Activated T-helper 1 cell treated with anti-CD3 and anti-CD28 coated beads, Interleukin-2, amount 50 U/mL, for 16 hours (primary cell): ENCODE data around the gene GHDC.
"Not testable (repeated sequence)": the region's sequence is repeated elsewhere in the genome, so short reads cannot be mapped to it uniquely, and the experiment has no call there.

ENCODE experiments used
- DNase-seq, 2 donors: peaks; one replicate each; pipeline ENCODE4 v3.0.0-alpha.2; 2020; ENCODE audit warnings: low read depth in 1 of 2, low spot score in 1 of 2

GHDC gene

DNA sequence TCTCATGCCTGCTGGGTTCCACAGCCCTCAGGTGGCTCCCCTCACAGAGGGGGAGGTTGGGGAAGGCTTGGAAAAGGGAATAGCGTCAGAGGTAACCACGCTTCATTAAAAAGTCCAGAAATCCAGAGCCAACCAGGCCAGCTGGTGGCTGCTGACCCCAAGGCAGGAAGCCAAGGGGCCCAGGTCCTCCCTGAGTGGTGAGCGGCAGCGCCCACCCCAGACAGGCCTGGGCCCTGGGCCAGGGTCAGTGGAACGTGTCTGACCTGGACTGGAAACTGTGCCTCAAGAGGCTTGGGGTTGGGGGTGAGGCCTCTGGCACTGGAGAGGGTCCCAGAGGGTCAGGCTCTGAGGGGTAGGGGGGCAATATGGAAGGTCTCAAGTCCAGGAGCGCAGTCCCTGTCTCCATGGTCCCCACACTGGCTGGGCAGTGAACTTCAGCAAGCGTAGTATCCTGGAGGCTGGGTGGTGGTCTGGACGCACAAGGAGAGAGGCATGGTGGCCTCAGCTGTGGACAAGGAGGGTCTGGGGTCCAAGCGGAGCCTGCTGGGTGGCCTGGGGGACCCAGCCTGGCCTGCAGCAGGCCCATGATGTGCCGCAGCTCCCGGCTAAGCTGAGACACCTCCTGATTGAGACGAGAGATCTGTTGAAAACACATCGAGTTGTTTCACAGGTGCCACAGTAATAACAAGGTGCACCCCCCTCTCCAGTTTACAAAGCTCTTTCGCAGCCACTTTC lies 34.3 kb downstream of the GHDC start:
- no peak for DNase-seq

DNA sequence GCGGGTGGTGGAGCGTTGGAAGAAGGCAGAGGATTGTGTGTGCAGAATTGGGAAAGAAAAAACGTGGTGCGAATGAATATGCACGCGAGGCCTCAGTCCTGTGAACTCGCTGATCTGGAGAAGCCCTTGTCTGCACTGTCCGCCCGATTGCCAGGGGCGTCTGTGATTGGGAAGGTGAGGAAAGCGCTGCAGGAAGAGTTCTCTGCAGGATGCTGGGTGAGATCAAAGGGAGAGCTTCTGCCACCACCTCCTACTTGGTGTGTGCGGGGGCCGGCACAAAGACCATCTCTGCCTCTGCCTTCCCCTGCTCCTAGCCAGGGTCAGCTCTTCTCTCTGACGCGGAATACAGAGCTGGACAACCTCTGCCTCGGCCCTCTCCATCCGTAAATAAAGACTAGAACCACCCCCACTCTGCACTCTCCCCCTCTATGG lies 38.7 kb downstream of the GHDC start:
- DNase-seq: no peak

DNA sequence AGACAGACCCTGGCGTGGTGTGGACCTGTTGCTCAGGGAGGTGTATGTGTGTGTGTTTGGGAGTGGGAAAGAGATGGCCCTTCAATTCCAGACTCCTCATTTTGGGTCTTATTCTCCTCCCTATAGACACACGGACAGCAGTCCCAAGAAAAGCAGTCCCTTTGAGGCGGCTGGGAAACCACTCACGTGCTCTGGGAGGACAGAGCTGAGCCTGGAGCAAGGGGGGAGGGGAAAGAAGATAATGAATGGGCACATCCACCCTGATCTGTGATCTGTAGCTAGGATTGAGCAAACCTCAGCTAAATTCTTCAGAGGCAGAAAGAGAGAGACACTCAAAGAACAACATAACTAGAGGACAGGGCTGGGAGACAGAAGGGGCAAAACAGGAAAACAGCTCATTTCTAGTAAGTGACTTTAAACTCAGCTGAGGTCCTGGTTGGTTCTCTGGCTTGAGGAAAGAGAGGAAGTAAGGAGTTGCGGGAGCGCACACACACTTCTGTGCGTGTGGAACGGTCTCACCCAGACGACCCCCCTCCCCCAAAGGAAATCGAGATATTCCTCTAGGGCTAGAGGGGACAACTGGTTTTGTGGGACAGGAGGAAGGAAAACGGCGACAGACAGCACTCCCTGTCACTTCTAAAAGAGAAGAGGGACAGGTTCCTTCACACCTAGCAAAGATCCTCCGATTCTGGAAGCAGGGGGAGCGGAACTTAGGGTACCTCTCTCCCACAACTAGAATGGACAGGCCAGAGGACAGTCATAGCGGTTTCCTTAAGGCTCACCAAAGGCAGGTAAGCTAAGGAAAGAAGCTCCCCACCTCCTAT lies 40.2 kb downstream of the GHDC start:
- no peak for DNase-seq

- no peak for DNase-seq
Observed at GRCh38 chr17:42146911-42147607, 47.2 kb downstream of the GHDC start.

GRCh38 chr17:42143138-42143537 lies 51.2 kb downstream of the GHDC start:
- not testable (repeated sequence) for DNase-seq

- no peak for DNase-seq
Observed at GRCh38 chr17:42142371-42142896, 51.9 kb downstream of the GHDC start.

DNA sequence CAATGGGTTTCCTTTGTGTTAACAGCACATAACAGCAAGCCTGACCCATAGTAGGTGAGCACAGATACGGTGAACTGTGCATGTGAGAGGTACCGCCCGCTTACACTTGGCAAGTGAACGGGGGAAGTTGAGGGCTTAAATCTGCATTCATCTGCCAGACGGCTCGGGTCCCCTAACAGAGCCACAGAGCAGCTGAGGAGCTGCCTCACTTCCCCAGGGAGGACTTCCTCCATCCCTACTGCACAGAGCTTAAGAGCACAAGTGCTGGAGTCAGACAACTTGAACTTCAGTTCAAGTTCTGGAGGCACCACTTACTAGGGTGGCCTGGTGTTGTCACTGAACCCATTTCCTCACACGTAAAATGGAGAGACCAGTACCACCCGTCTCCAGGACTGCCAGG lies 52.9 kb downstream of the GHDC start:
- DNase-seq: no peak

DNA sequence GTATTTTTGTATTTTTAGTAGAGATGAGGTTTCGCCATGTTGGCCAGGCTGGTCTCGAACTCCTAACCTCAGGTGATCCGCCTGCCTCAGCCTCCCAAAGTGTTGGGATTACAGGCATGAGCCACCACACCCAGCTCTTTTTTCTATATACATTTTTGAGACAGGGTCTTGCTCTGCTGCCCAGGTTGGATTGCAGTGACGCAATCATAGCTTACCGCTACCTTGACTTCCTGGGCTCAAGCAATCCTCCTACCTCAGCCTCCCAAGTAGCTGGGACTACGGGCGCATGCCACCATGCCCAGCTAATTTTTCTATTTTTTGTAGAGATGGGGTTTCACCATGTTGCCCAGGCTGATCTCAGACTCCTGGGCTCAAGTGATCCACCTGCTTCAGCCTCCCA lies 53.6 kb downstream of the GHDC start:
- not testable (repeated sequence) for DNase-seq
